ENCODE data around the gene COP1.

DNA sequence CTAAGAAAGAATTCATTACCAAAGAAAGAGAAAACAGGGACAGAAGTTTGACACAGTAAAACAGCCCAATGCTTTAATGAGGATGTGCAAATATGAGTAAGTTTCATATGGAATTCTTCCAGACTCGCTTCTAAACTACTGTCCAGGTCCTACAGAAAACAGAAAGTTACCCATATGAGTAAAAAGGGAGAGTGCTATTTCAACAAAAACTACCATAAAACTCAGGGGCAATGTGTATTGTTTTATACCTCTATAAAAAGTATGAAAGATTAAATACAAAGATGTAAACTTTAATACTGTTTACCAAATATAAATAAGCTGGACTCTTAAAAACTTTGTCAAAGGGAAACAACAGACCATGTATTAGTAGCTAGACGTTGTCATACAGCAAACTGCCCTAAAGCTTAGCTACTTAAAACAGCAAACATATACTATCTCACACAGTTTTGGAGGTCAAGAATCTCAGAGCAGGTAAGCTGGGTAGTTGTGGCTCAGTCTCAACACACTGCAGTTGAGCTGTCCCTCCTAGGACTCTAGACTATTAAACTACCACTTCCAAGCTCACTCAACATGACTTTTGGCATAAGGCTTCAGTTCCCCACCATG, 174.9 kb downstream of the COP1 start:
- TF ChIP-seq, protein P1, sequence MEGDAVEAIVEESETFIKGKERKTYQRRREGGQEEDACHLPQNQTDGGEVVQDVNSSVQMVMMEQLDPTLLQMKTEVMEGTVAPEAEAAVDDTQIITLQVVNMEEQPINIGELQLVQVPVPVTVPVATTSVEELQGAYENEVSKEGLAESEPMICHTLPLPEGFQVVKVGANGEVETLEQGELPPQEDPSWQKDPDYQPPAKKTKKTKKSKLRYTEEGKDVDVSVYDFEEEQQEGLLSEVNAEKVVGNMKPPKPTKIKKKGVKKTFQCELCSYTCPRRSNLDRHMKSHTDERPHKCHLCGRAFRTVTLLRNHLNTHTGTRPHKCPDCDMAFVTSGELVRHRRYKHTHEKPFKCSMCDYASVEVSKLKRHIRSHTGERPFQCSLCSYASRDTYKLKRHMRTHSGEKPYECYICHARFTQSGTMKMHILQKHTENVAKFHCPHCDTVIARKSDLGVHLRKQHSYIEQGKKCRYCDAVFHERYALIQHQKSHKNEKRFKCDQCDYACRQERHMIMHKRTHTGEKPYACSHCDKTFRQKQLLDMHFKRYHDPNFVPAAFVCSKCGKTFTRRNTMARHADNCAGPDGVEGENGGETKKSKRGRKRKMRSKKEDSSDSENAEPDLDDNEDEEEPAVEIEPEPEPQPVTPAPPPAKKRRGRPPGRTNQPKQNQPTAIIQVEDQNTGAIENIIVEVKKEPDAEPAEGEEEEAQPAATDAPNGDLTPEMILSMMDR (IDR thresholded peaks at IDR 0.05): no peak
- no peak for TF ChIP-seq POLR2A (IDR thresholded peaks at IDR 0.05)
